AG09309 (cell line): ENCODE data around the gene NELFCD.
"Not testable (repeated sequence)": the region's sequence is repeated elsewhere in the genome, so short reads cannot be mapped to it uniquely, and the experiment has no call there.

Source experiments
- DNase-seq: peaks from one replicate; pipeline ENCODE4 v3.0.0-alpha.2; 2010; ENCODE audit warnings: low read depth
- H3K4me3 ChIP-seq: 2 replicates; pipeline ENCODE4 v1.5.1; 2011; ENCODE audit warnings: mild to moderate bottlenecking, low read depth, low read length, moderate library complexity; ENCODE audit not compliant: control insufficient read depth
- CTCF ChIP-seq: IDR thresholded peaks from 2 replicates; pipeline ENCODE4 v1.5.1; 2011; ENCODE audit warnings: mild to moderate bottlenecking, low read depth, low read length, inconsistent platforms; ENCODE audit not compliant: insufficient read depth, control insufficient read depth; ENCODE audit errors: missing control alignments

NELFCD gene

GRCh38 chr20:58973866-58974265 is 7.2 kb upstream of the NELFCD start:
- TF ChIP-seq CTCF: no peak
- no peak for DNase-seq
- no peak overlapping the region for H3K4me3 ChIP-seq

GRCh38 chr20:58975353-58975752 is 5.7 kb upstream of the NELFCD start:
- no peak overlapping the region for H3K4me3 ChIP-seq
- no peak for TF ChIP-seq CTCF
- no peak for DNase-seq

- no peak for TF ChIP-seq CTCF
- no peak for DNase-seq
- no peak overlapping the region for H3K4me3 ChIP-seq
Observed at GRCh38 chr20:58976061-58976730, 4.9 kb upstream of the NELFCD start.

- no peak overlapping the region for H3K4me3 ChIP-seq
- no peak for DNase-seq
- no peak for TF ChIP-seq CTCF
Observed at GRCh38 chr20:58978351-58979190, 2.5 kb upstream of the NELFCD start.

GRCh38 chr20:58981628-58982364 is 740 bp downstream of the NELFCD start:
- DNase-seq: no peak
- no peak for TF ChIP-seq CTCF
- H3K4me3 ChIP-seq: peak overlapping the region; percentile 83

- no peak for DNase-seq
Observed at GRCh38 chr20:58982406-58983114, 1.5 kb downstream of the NELFCD start.

GRCh38 chr20:58983115-58983468 is 2.0 kb downstream of the NELFCD start:
- not testable (repeated sequence) for H3K4me3 ChIP-seq

More at GRCh38 chr20:58982406-58983114, 1.5 kb downstream of the NELFCD start:
- TF ChIP-seq CTCF: no peak
- H3K4me3 ChIP-seq: peak overlapping the region; percentile 83

More at GRCh38 chr20:58983115-58983468, 2.0 kb downstream of the NELFCD start:
- not testable (repeated sequence) for DNase-seq
